Measurements from ENCODE around the gene C16orf54. TPM values are rescaled to one million over a fixed set of nuclear protein-coding genes. Genes with fewer than 3 reads are reported as not detected.
"Not testable (repeated sequence)": the region's sequence is repeated elsewhere in the genome, so short reads cannot be mapped to it uniquely, and the experiment has no call there.

Gene C16orf54
- total RNA-seq, 4 donors from 2014 or later = 0.22 to 0.83 (median 0.37) TPM

GRCh38 chr16:29694384-29695195 lies 51.2 kb downstream of the C16orf54 start:
- Histone ChIP-seq H3K27me3 (no peaks in the 10 kb centered on the region), H3K9me3 (no peaks in the 10 kb centered on the region), H3K4me1 (no peaks in the 10 kb centered on the region), H3K27ac (no peak overlapping the region), H3K4me3 (replicated peaks in 1 of 3) (no peak overlapping the region), H3K36me3 (no peaks in the 10 kb centered on the region)
- WGBS, 2 donors = 82 to 88% methylated on average over 15 to 29 of the region's 41 CpGs
- no peak for DNase-seq
- intact Hi-C loops (cut with DNase I) = loop anchor here (5.0 kb wide), 1 partner anchor 308 kb away; no protein-coding TSS in a partner anchor
- TF ChIP-seq CTCF (IDR thresholded peaks at IDR 0.05) (no peak), POLR2A (IDR thresholded peaks at IDR 0.05) (no peak)

- 97 to 98% methylated on average over 26 of the region's 26 CpGs for WGBS, 2 donors
- H3K27ac ChIP-seq; H3K4me3 ChIP-seq (replicated peaks in 1 of 3); DNase-seq; H3K9me3 ChIP-seq; H3K27me3 ChIP-seq; H3K4me1 ChIP-seq; H3K36me3 ChIP-seq; intact Hi-C loops (cut with DNase I): not testable (repeated sequence)
Observed at GRCh38 chr16:29692606-29693005, 53.2 kb downstream of the C16orf54 start.

Other genes starting within 250 kb of the C16orf54 start
- gene NPIPB12, start 239.6 kb downstream of the C16orf54 start, total RNA-seq = 10 to 100 TPM; 30.7 to 73.1 (median 56.2) TPM
- 1 to 10 TPM in 1 of 4 donors, under 1 TPM in 3; 0.67 to 3.4 (median 0.86) TPM for gene SPN, start 82.7 kb downstream of the C16orf54 start, total RNA-seq
- 1 to 10 TPM; 1.7 to 5.6 (median 3.0) TPM for gene QPRT, start 66.8 kb downstream of the C16orf54 start, total RNA-seq
- not detected for gene ZG16, start 32.3 kb upstream of the C16orf54 start, total RNA-seq
- gene KIF22, start 44.8 kb upstream of the C16orf54 start, total RNA-seq = 10 to 100 TPM; 38.4 to 68.6 (median 57.2) TPM
- 100 to 1,000 TPM in 2 of 4 donors, 10 to 100 TPM in 2; 80.4 to 132 (median 107) TPM for gene MAZ, start 60.5 kb upstream of the C16orf54 start, total RNA-seq
- gene PRRT2, start 66.2 kb upstream of the C16orf54 start, total RNA-seq = 1 to 10 TPM in 3 of 4 donors, under 1 TPM in 1; 0.89 to 4.0 (median 2.4) TPM
- 10 to 100 TPM; 38.2 to 75.0 (median 55.2) TPM for gene PAGR1, start 70.2 kb upstream of the C16orf54 start, total RNA-seq
- 100 to 1,000 TPM in 1 of 4 donors, 10 to 100 TPM in 3; 70.1 to 127 (median 90.6) TPM for gene MVP, start 74.5 kb upstream of the C16orf54 start, total RNA-seq
- 100 to 1,000 TPM in 2 of 4 donors, 10 to 100 TPM in 2; 79.3 to 122 (median 99.3) TPM for gene CDIPT, start 117.2 kb upstream of the C16orf54 start, total RNA-seq
- 1 to 10 TPM in 2 of 4 donors, under 1 TPM in 2; 0.33 to 1.5 (median 0.79) TPM for gene SEZ6L2, start 153.6 kb upstream of the C16orf54 start, total RNA-seq
- gene ASPHD1, start 154.5 kb upstream of the C16orf54 start, total RNA-seq = not detected
- 10 to 100 TPM in 3 of 4 donors, 1 to 10 TPM in 1; 9.8 to 27.5 (median 15.5) TPM for gene KCTD13, start 180.2 kb upstream of the C16orf54 start, total RNA-seq
- 100 to 1,000 TPM in 3 of 4 donors, 10 to 100 TPM in 1; 93.2 to 140 (median 135) TPM for gene TMEM219, start 216.1 kb upstream of the C16orf54 start, total RNA-seq
- 10 to 100 TPM; 48.8 to 62.6 (median 55.2) TPM for gene TAOK2, start 227.9 kb upstream of the C16orf54 start, total RNA-seq
- 10 to 100 TPM; 10.7 to 23.1 (median 18.4) TPM for gene HIRIP3, start 249.6 kb upstream of the C16orf54 start, total RNA-seq